Aorta (tissue), 5 donors: Measurements from ENCODE around the gene CENPF. TPM values are rescaled to one million over a fixed set of nuclear protein-coding genes. Genes with fewer than 3 reads are reported as not detected.
"Not testable (repeated sequence)": the region's sequence is repeated elsewhere in the genome, so short reads cannot be mapped to it uniquely, and the experiment has no call there.

ENCODE experiments used
- ATAC-seq: fragments of 200-7000 bp; cut with Tn5 transposase; one replicate; pipeline ENCODE4 v1.9.1; 2022; ENCODE audit warnings: moderate library complexity; ENCODE audit not compliant: low FRiP score
- DNase-seq, 2 donors: peaks; one replicate each; pipeline ENCODE4 v3.0.0-alpha.2; 2020
- H3K27ac ChIP-seq, 2 donors: one replicate each; pipeline ENCODE4 v1.5.1; 2013; ENCODE audit warnings: low read length in 2 of 2, mild to moderate bottlenecking in 2 of 2, moderate library complexity in 2 of 2, control low read depth in 1 of 2, inconsistent platforms in 1 of 2, low read depth in 1 of 2
- H3K27me3 ChIP-seq, 2 donors: one replicate each; pipeline ENCODE4 v1.6.1; 2013; ENCODE audit warnings: control low read depth in 1 of 2, low read length in 1 of 2, mild to moderate bottlenecking in 1 of 2, moderate library complexity in 1 of 2; ENCODE audit not compliant: insufficient read depth in 2 of 2, control insufficient read depth in 1 of 2
- H3K36me3 ChIP-seq, 2 donors: one replicate each; pipeline ENCODE4 v1.6.1; 2013; ENCODE audit warnings: control low read depth in 1 of 2, low read length in 1 of 2, mild to moderate bottlenecking in 1 of 2; ENCODE audit not compliant: insufficient read depth in 2 of 2, control insufficient read depth in 1 of 2
- H3K4me1 ChIP-seq, 2 donors: one replicate each; pipeline ENCODE4 v1.6.1; 2013; ENCODE audit warnings: low read length in 2 of 2, control low read depth in 1 of 2, mild to moderate bottlenecking in 1 of 2, moderate library complexity in 1 of 2; ENCODE audit not compliant: insufficient read depth in 2 of 2, control insufficient read depth in 1 of 2
- H3K4me3 ChIP-seq, 2 donors: one replicate each; pipeline ENCODE4 v1.5.1; 2013; ENCODE audit warnings: low read length in 2 of 2, control low read depth in 1 of 2, mild to moderate bottlenecking in 1 of 2
- H3K9me3 ChIP-seq: one replicate; pipeline ENCODE4 v1.6.1; 2013; ENCODE audit warnings: mild to moderate bottlenecking, low read length; ENCODE audit not compliant: control insufficient read depth
- WGBS, 2 donors: extraction: QIAGEN DNeasy Blood & Tissue Kit; methylation state at CpG; one replicate each; pipeline ENCODE4 v1.1.7; 2013; 5-methylcytosine and 5-hydroxymethylcytosine counted together
- intact Hi-C, 2 donors: fragments of 100-400 bp; cut with DNase I; formaldehyde crosslinking; loops; one replicate each; pipeline versions ENCODE4 v1.14.2 to v1.15.0; 2022
- polyA plus RNA-seq, 2 donors: library from polyadenylated mRNA; stranded (reverse); fragments of 200-250 nt; gene quantifications; one replicate each; pipeline ENCODE4 v1.2.3, GENCODE V29; 2013
- total RNA-seq, 2 donors: library from RNA; stranded (reverse); fragmentation: NEBNext Ultra II Directional; extraction: Animal tissue kit (Norgen Biotek cat#: 25700); gene quantifications; one replicate each; pipeline ENCODE4 v1.2.1, GENCODE V29; 2021
- donor health status: healthy with polysubstance abuse.
- donor health status: Bipolar disorder and iron deficiency.
- donor health status: DM: no; HTN: no; CAD: no.
- donor health status: DM: no; HTN: no; CAD: no.
- donor health status: DM: yes; HTN: yes; CAD: no.

Gene CENPF
- total and polyA plus RNA-seq, 4 donors: 0.05 to 4.3 (median 1.1) TPM

DNA sequence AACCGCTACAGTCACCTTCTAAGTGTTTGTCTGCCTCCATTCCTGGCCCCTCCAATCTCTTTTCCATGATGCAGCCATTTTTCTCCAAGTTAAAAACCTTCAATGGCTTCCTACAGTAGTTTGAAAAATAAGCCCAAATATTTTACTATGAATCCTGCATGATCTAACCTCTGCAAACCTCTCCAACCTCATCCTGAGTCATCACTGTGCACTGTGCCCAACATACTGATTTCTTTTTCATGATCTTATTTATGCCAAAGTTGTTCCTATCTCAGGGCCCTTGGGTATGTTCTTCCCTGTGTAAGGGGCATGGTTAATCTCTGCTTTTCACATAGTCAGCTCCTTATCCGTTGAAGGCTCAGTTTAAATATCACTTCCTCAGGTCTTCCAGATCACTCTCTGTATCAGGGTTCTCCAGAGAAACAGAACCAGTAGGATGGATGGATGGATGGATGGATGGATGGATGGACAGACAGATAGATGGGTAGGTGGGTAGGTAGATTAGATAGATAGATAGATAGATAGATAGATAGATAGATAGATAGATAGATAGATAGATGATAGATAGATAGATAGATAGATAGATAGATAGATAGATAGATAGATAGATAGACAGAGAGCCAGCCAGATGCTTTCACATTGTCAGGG lies 33.5 kb upstream of the CENPF start:
- 63 to 74% methylated on average over 2 of the region's 2 CpGs for WGBS, 2 donors
- ATAC-seq (no peak), DNase-seq (no peak)
- H3K27ac ChIP-seq: no peak overlapping the region
- H3K9me3 ChIP-seq: no peaks in the 10 kb centered on the region
- no peaks in the 10 kb centered on the region for H3K36me3 ChIP-seq
- H3K4me1 ChIP-seq: peaks cover 3 to 11% of the 10 kb centered on the region in 2 donors
- intact Hi-C loops: no loop called here
- H3K4me3 ChIP-seq: no peak overlapping the region
- H3K27me3 ChIP-seq: no peaks in the 10 kb centered on the region

DNA sequence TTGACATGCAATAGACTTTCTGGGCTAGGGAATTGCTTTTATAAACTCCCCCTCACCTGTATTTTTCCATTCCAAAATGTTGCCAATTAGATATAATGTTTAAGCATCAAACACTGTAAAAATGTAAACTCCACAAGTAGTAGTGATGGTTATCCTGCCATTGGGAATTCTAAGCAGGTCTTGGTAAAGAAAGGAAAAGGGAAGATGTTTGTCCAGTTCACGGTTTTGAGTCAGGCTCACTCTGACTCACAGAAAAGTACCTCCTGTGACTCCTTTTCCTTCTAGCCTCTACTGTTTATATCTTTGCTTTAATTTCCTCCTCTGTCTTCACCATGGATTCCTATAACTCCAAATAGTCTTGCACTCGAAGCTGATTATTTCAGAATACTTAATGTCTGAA lies 32.6 kb upstream of the CENPF start:
- H3K4me1 ChIP-seq: peaks cover 3 to 11% of the 10 kb centered on the region in 2 donors
- WGBS, 2 donors: 16 to 18% methylated on average over 2 of the region's 2 CpGs

DNA sequence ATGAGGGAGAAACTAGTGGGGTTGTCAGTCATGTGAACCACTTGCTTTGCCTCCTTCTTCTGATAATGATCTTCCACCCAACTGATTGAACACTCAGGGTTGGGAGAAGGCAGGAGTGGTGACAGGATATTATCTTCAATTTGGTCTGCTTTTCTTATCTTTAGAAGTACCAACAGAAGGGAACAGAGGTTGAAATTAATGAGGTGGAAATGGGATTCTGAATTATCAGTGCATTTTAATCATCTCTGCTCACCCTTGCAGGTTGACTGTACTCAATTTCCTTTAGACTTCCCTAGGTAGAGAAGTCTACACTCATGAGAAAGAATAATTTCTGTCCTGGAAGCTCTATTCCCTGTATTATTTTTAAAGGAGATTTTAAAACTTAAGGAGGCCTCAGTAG lies 31.7 kb upstream of the CENPF start:
- Histone ChIP-seq H3K27me3 (no peaks in the 10 kb centered on the region), H3K27ac (no peak overlapping the region), H3K9me3 (no peaks in the 10 kb centered on the region), H3K36me3 (no peaks in the 10 kb centered on the region), H3K4me3 (no peak overlapping the region), H3K4me1 (peaks cover 3 to 11% of the 10 kb centered on the region in 2 donors)
- intact Hi-C loops: no loop called here
- no peak for DNase-seq
- no peak for ATAC-seq

More for the DNA sequence above, 32.6 kb upstream of the CENPF start:
- intact Hi-C loops: no loop called here
- no peak for ATAC-seq
- DNase-seq: no peak
- Histone ChIP-seq H3K27me3 (no peaks in the 10 kb centered on the region), H3K9me3 (no peaks in the 10 kb centered on the region), H3K27ac (no peak overlapping the region), H3K36me3 (no peaks in the 10 kb centered on the region), H3K4me3 (no peak overlapping the region)

DNA sequence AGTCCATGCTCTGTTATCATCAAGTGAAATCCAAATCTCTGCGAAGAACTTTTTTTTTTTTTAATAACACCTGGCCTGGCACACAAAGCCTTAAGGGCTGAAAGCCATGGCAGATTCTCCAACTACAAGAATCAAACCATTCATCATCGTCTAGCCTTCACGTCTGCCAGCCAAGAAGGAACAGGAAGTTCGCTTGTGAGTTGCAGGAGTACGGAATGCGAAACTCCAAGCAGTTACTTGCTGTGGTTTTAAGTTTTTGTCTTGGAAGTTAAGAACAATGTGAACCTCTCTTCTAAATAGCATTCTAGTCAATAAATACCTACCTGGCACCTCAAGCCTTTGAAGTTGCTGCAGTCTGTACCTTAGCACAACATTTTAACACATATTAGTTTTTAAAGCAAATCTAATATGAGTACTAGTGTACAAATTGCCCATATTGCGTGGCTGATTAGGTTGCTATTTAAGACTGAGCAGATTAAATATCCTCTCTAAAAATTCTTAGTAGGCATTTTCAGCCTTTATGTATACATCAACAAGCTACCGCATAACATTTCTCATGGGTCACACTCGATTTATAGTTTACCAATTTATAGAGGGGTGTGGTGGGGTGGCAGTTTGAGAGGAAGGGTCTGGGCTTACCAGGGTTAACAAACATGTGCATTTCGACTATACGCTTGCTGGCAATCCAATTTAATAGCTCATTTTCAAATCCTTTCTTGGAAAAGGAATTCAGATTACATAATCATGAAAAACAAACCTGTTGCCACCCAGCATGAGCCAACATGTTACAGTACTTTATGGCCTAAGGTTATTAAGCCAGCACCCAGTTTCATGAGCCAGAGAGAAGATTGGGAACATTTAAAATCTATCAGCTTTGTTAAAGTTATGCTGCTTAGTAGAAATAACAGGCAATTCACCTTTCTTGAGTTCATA lies 29.3 kb upstream of the CENPF start:
- no peak overlapping the region for H3K27ac ChIP-seq
- ATAC-seq: no peak

DNA sequence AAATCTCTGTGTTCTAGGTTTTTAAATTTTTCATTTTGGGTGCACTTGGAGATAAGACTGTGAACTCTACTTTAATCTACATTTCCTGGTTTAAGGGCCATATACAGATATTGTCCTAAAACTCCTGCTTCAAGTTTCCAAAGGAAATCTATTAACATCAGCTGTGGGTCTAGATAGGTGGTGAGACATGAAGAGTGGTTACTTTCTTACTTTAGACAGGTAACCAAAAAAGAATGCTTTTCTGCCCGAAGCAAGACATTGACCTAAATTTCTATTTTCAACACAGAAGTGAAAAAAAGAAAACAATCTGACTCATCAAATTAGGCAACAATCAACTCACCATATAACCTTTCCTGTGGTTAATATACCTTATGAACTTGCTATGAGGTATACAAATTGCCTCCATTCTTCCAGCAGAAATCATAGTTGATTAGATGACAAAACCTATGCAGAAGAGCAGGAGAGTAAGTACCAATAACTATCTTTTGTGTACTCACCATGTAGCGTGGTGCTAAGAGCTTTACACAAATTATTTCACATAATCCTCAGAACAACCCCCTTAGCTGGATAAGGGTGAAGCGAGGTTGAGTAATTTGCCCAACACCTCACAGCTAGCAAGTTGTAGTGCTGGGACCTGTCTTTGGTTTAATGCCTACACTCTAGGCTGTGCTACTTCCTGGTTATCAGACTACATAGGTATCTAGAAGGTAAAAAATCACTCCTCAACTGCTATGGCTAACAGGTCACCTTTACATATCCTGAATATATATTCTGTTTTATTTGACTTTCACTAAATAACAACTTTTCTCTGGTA lies 28.2 kb upstream of the CENPF start:
- Histone ChIP-seq H3K4me3 (no peak overlapping the region), H3K9me3 (peaks cover 2% of the 10 kb centered on the region), H3K36me3 (no peaks in the 10 kb centered on the region), H3K4me1 (no peaks in the 10 kb centered on the region), H3K27ac (no peak overlapping the region), H3K27me3 (no peaks in the 10 kb centered on the region)
- no peak for ATAC-seq
- no peak for DNase-seq
- intact Hi-C loops: no loop called here
- 76 to 78% methylated on average over 3 of the region's 3 CpGs for WGBS, 2 donors

More for the DNA sequence above, 29.3 kb upstream of the CENPF start:
- H3K36me3 ChIP-seq: no peaks in the 10 kb centered on the region
- intact Hi-C loops: no loop called here
- H3K4me3 ChIP-seq: no peak overlapping the region
- H3K27me3 ChIP-seq: no peaks in the 10 kb centered on the region
- no peak for DNase-seq
- WGBS, 2 donors: 27 to 31% methylated on average over 11 of the region's 11 CpGs
- H3K9me3 ChIP-seq: peaks cover 2% of the 10 kb centered on the region
- H3K4me1 ChIP-seq: peaks cover 0 to 2% of the 10 kb centered on the region in 2 donors

DNA sequence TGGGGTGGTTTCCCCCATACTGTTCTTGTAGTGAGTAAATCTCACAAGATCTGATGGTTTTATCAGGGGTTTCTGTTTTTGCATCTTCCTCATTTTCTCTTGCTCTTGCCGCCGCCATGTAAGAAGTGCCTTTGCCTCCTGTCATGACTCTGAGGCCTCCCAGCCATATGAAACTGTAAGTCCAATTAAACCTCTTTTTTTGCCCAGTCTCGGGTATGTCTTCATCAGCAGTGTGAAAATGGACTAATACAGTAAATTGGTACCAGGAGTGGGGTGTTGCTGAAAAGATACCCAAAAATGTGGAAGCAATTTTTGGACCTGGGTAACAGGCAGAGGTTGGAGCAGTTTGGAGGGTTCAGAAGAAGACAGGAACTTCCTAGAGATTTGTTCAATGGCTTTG lies 26.9 kb upstream of the CENPF start:
- H3K9me3 ChIP-seq, H3K4me3 ChIP-seq, DNase-seq, H3K27ac ChIP-seq, ATAC-seq, H3K4me1 ChIP-seq, H3K27me3 ChIP-seq, H3K36me3 ChIP-seq, intact Hi-C loops: not testable (repeated sequence)
- WGBS, 2 donors: 90 to 93% methylated on average over 3 of the region's 3 CpGs

DNA sequence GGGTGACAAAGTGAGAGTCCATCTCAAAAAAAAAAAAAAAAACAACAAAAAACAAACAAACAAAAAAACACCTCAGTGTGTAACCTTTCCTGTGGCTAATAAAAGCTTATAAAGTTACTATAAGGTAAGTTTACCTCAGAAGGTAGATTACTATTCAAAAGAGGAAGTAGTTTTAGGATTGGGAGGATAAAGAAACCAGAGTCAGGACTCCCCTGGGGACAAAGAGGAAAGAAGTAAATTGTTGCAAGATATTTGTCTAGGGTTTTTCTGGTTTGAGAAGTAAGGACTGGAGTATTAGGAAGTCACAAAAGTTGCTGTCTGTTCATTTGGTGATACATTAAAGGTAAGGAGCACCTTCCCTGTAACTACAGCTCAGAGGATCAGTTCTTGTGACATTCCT lies 23.8 kb upstream of the CENPF start:
- Histone ChIP-seq H3K27me3 (no peaks in the 10 kb centered on the region), H3K4me3 (no peak overlapping the region), H3K4me1 (no peaks in the 10 kb centered on the region), H3K27ac (no peak overlapping the region), H3K36me3 (no peaks in the 10 kb centered on the region), H3K9me3 (peaks cover 2% of the 10 kb centered on the region)
- intact Hi-C loops: no loop called here
- no peak for ATAC-seq
- no peak for DNase-seq

DNA sequence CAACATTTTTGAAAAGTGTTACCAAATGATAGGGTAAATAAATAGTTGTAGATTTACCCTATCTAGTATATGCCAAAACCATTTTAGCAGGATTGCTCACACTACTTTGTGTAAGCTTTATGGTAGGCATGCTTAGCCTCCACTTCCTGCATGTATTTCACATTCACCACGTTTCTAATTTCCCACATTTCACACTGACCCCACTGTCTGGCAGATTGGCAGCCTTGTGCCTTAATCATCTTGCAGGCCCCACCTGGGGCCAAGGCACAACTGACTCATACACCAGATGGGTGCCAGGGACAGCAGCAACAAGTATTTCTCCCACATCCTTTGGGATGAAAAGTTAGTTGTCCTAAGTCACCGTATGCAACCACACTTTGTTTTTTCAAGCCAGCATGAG lies 21.2 kb upstream of the CENPF start:
- ATAC-seq: no peak

More for the DNA sequence above, 21.2 kb upstream of the CENPF start:
- no peak overlapping the region for H3K4me3 ChIP-seq
- peaks cover 1% of the 10 kb centered on the region for H3K9me3 ChIP-seq
- H3K4me1 ChIP-seq: no peaks in the 10 kb centered on the region
- DNase-seq: no peak
- H3K36me3 ChIP-seq: no peaks in the 10 kb centered on the region
- 4 to 13% methylated on average over 2 of the region's 2 CpGs for WGBS, 2 donors
- H3K27ac ChIP-seq: no peak overlapping the region
- no peaks in the 10 kb centered on the region for H3K27me3 ChIP-seq
- intact Hi-C loops: loop anchor here in 1 of 2 donors (5.0 kb wide), 1 partner anchor 194 kb away; no protein-coding TSS in a partner anchor
